Hepatocyte (in vitro differentiated cells): ENCODE results near the gene PRRT1B.

Experiments used
- EZH2 ChIP-seq: fragments of 200-600 bp; sonication (generic); IDR thresholded peaks from 2 replicates; pipeline ENCODE4 v1.6.1; 2016; ENCODE audit warnings: antibody characterized with exemption, mild to moderate bottlenecking, borderline replicate concordance
- EZH2phosphoT487 ChIP-seq: fragments of 200-600 bp; sonication (generic); IDR thresholded peaks from one replicate; pipeline ENCODE4 v1.6.1; 2018; ENCODE audit warnings: antibody characterized with exemption, mild to moderate bottlenecking, low read depth, moderate library complexity; ENCODE audit not compliant: unreplicated experiment, severe bottlenecking
- TF ChIP-seq, protein P1 (sequence below): fragments of 200-600 bp; sonication (generic); IDR thresholded peaks from 2 replicates; pipeline ENCODE4 v1.5.1; 2016; ENCODE audit warnings: antibody characterized with exemption, mild to moderate bottlenecking; ENCODE audit not compliant: poor library complexity

DNA sequence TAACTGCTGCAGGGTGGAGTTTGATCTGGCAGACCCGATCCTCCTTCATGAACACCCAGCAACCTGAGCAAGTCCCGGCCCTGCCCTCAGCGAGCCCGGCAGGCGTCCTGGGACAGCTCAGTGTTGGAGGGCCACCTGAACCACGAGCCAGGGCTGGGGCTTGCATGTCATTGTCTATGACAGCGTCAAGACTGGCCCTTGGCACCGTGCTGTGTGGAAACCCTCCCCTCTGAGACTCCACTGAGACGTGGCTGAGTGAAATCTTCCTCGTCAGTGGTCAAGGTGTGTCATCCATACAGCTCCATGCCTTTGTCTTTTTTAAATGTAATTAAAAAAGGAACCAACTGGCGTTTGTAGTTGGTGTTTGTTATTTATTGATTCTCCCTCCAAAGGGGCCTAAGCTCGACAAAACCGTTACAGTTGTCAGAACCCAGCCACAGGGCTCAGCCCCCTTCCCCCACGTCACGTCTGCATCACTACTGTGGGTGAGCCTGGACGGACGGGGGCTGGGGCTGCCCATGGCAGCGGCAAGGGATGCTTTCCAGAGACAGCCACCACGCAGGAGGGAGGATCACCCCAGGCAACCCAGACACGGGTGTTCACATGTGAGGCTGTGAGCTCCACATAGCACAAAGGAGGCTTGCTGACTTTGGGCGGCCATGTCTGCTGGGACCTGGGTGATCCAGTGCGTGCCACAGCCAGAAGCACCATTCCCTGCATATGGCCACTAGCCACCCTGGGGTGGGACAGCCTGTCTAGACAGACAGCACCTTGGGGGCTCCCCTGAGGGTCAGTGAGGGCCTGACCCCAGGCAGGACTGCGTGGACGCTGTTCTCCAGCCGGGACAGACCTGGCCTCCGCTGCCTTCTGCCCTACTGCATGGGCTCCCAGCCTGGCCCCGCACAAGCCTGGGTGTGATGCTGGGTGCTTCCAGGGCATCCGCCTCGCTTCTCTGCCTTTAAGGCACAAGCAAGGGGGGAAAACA, 21.6 kb upstream of the PRRT1B start:
- TF ChIP-seq, protein P1, sequence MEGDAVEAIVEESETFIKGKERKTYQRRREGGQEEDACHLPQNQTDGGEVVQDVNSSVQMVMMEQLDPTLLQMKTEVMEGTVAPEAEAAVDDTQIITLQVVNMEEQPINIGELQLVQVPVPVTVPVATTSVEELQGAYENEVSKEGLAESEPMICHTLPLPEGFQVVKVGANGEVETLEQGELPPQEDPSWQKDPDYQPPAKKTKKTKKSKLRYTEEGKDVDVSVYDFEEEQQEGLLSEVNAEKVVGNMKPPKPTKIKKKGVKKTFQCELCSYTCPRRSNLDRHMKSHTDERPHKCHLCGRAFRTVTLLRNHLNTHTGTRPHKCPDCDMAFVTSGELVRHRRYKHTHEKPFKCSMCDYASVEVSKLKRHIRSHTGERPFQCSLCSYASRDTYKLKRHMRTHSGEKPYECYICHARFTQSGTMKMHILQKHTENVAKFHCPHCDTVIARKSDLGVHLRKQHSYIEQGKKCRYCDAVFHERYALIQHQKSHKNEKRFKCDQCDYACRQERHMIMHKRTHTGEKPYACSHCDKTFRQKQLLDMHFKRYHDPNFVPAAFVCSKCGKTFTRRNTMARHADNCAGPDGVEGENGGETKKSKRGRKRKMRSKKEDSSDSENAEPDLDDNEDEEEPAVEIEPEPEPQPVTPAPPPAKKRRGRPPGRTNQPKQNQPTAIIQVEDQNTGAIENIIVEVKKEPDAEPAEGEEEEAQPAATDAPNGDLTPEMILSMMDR: no peak
- TF ChIP-seq EZH2: no peak
- TF ChIP-seq EZH2phosphoT487: no peak
